Globus pallidus (tissue), 1 donor: ENCODE measurements around the gene ZCCHC14.

Experiments used
- DNase-seq: peaks from one replicate; pipeline ENCODE4 v3.0.0-alpha.2; 2015; ENCODE audit warnings: low spot score

Gene ZCCHC14

GRCh38 chr16:87492721-87493607 is at the start of gene ZCCHC14:
ZCCHC14 (minus strand) TSS chr16:87493024; CDS start chr16:87492238, 786 bp downstream.
- DNase-seq, result peak; percentile 98

- no peak for DNase-seq
Observed at GRCh38 chr16:87541872-87542234, 49.0 kb upstream of the ZCCHC14 start.

GRCh38 chr16:87541147-87541871 is 48.5 kb upstream of the ZCCHC14 start:
- DNase-seq, result no peak

GRCh38 chr16:87540897-87541146 is 48.0 kb upstream of the ZCCHC14 start:
- no peak for DNase-seq

GRCh38 chr16:87540072-87540896 is 47.5 kb upstream of the ZCCHC14 start:
- no peak for DNase-seq

- no peak for DNase-seq
Observed at GRCh38 chr16:87539113-87539512, 46.3 kb upstream of the ZCCHC14 start.

- no peak for DNase-seq
Observed at GRCh38 chr16:87538594-87538993, 45.8 kb upstream of the ZCCHC14 start.

- no peak for DNase-seq
Observed at GRCh38 chr16:87538160-87538559, 45.3 kb upstream of the ZCCHC14 start.

- no peak for DNase-seq
Observed at GRCh38 chr16:87536795-87537142, 43.9 kb upstream of the ZCCHC14 start.

- DNase-seq, result no peak
Observed at GRCh38 chr16:87535855-87536794, 43.3 kb upstream of the ZCCHC14 start.

- no peak for DNase-seq
Observed at GRCh38 chr16:87535457-87535854, 42.6 kb upstream of the ZCCHC14 start.

- no peak for DNase-seq
Observed at GRCh38 chr16:87534751-87535150, 41.9 kb upstream of the ZCCHC14 start.

- DNase-seq, result no peak
Observed at GRCh38 chr16:87534030-87534653, 41.3 kb upstream of the ZCCHC14 start.

- DNase-seq, result no peak
Observed at GRCh38 chr16:87533061-87533460, 40.2 kb upstream of the ZCCHC14 start.

GRCh38 chr16:87531418-87531817 is 38.6 kb upstream of the ZCCHC14 start:
- no peak for DNase-seq

GRCh38 chr16:87528690-87529579 is 36.1 kb upstream of the ZCCHC14 start:
- DNase-seq, result no peak

GRCh38 chr16:87527055-87527724 is 34.4 kb upstream of the ZCCHC14 start:
- no peak for DNase-seq

GRCh38 chr16:87526238-87526947 is 33.6 kb upstream of the ZCCHC14 start:
- no peak for DNase-seq

- no peak for DNase-seq
Observed at GRCh38 chr16:87525352-87525751, 32.5 kb upstream of the ZCCHC14 start.
